IMR-90 (cell line): ENCODE measurements around the gene RAB6D. TPM values are rescaled to one million over a fixed set of nuclear protein-coding genes. Genes with fewer than 3 reads are reported as not detected.
"Not testable (repeated sequence)": the region's sequence is repeated elsewhere in the genome, so short reads cannot be mapped to it uniquely, and the experiment has no call there.

ENCODE experiments used
- ATAC-seq: fragments of 200-7000 bp; cut with Tn5 transposase; 2 replicates; pipeline ENCODE4 v1.9.1; 2020; ENCODE audit warnings: low read depth, mild to moderate bottlenecking, moderate library complexity
- BruUV-seq: library from RNA; stranded (reverse); fragments of 400-500 nt; replicated peaks from 2 replicates; lab custom pipeline; 2021; lab: Mats Ljungman, UMichigan
- CTCF ChIA-PET: fragments of 300-600 bp; formaldehyde crosslinking; extraction: SDS; loops from one replicate; lab custom pipeline; 2021; ENCODE audit warnings: antibody characterized with exemption; lab: Yijun Ruan, JAX
- POLR2A ChIA-PET: fragments of 300-600 bp; sonication (Branson Sonifier 250); formaldehyde crosslinking; loops from one replicate; lab custom pipeline; 2022; ENCODE audit warnings: antibody characterized with exemption; ENCODE audit not compliant: unreplicated experiment; lab: Charles Lee
- DNase-seq: peaks from one replicate; pipeline ENCODE4 v3.0.0; 2013
- H2AFZ ChIP-seq: replicated peaks from 2 replicates; pipeline ENCODE3; 2013; ENCODE audit warnings: low read length, mild to moderate bottlenecking; ENCODE audit not compliant: poor library complexity
- H2AK5ac ChIP-seq: 2 replicates; pipeline ENCODE4 v1.6.1; 2013; ENCODE audit warnings: low read depth, low read length, inconsistent platforms
- H2AK9ac ChIP-seq: replicated peaks from 2 replicates; pipeline ENCODE3; 2013; ENCODE audit warnings: mild to moderate bottlenecking, low read depth, low read length, moderate library complexity; ENCODE audit not compliant: poor library complexity
- H2BK120ac ChIP-seq: 2 replicates; pipeline ENCODE4 v1.6.1; 2013; ENCODE audit warnings: low read depth, low read length, inconsistent platforms
- H2BK15ac ChIP-seq: 3 replicates; pipeline ENCODE4 v1.6.1; 2013; ENCODE audit warnings: low read depth, low read length, inconsistent platforms
- H2BK20ac ChIP-seq: 2 replicates; pipeline ENCODE4 v1.6.1; 2013; ENCODE audit warnings: low read depth, mild to moderate bottlenecking, inconsistent platforms, low read length, moderate library complexity
- H2BK5ac ChIP-seq: 2 replicates; pipeline ENCODE4 v1.6.1; 2013; ENCODE audit warnings: mild to moderate bottlenecking, low read depth, low read length, inconsistent platforms; ENCODE audit not compliant: poor library complexity, severe bottlenecking
- H3K14ac ChIP-seq: replicated peaks from 2 replicates; pipeline ENCODE4 v1.6.1; 2013; ENCODE audit warnings: low read depth, low read length, inconsistent platforms
- H3K18ac ChIP-seq: 2 replicates; pipeline ENCODE4 v1.6.1; 2013; ENCODE audit warnings: low read depth, low read length, control low read depth
- H3K23ac ChIP-seq: 2 replicates; pipeline ENCODE4 v1.6.1; 2013; ENCODE audit warnings: low read depth, low read length, inconsistent platforms
- H3K27ac ChIP-seq: 2 replicates; pipeline ENCODE4 v1.5.1; 2013; ENCODE audit warnings: mild to moderate bottlenecking, control low read depth, low read length; ENCODE audit not compliant: insufficient read depth
- H3K27me3 ChIP-seq: 2 replicates; pipeline ENCODE4 v1.6.1; 2013; ENCODE audit warnings: low read length; ENCODE audit not compliant: control insufficient read depth, insufficient read depth
- H3K36me3 ChIP-seq: 2 replicates; pipeline ENCODE4 v1.6.1; 2013; ENCODE audit warnings: low read length, mixed read lengths; ENCODE audit not compliant: control insufficient read depth, insufficient read depth
- H3K4ac ChIP-seq: 2 replicates; pipeline ENCODE4 v1.6.1; 2013; ENCODE audit warnings: low read depth, low read length, inconsistent platforms
- H3K4me1 ChIP-seq: 2 replicates; pipeline ENCODE4 v1.6.1; 2013; ENCODE audit warnings: low read length, mixed read lengths; ENCODE audit not compliant: control insufficient read depth, insufficient read depth
- H3K4me2 ChIP-seq: 2 replicates; pipeline ENCODE4 v1.6.1; 2013; ENCODE audit warnings: low read depth, mild to moderate bottlenecking, control low read depth, low read length, moderate library complexity
- H3K4me3 ChIP-seq: 2 replicates; pipeline ENCODE4 v1.5.1; 2013; ENCODE audit warnings: low read depth, mild to moderate bottlenecking, control low read depth, low read length, moderate library complexity; ENCODE audit not compliant: insufficient read depth
- H3K56ac ChIP-seq: 2 replicates; pipeline ENCODE4 v1.6.1; 2013; ENCODE audit warnings: low read length, inconsistent platforms; ENCODE audit not compliant: insufficient read depth; ENCODE audit errors: extremely low read depth
- H3K79me1 ChIP-seq, 2 experiments: 2 replicates each; pipeline ENCODE4 v1.6.1; 2013; ENCODE audit warnings: low read length in 2 of 2, inconsistent platforms in 1 of 2, low read depth in 1 of 2
- H3K9ac ChIP-seq: 2 replicates; pipeline ENCODE4 v1.6.1; 2013; ENCODE audit warnings: low read depth, low read length, control low read depth
- H3K9me1 ChIP-seq: 2 replicates; pipeline ENCODE4 v1.6.1; 2013; ENCODE audit warnings: low read length, inconsistent platforms; ENCODE audit not compliant: insufficient read depth
- H3K9me3 ChIP-seq: 2 replicates; pipeline ENCODE4 v1.6.1; 2013; ENCODE audit warnings: low read length; ENCODE audit not compliant: control insufficient read depth, insufficient read depth
- H4K20me1 ChIP-seq: 2 replicates; pipeline ENCODE4 v1.6.1; 2013; ENCODE audit warnings: low read length, inconsistent platforms; ENCODE audit not compliant: insufficient read depth
- H4K5ac ChIP-seq: 2 replicates; pipeline ENCODE4 v1.6.1; 2013; ENCODE audit warnings: mild to moderate bottlenecking, low read depth, low read length, control low read depth
- H4K8ac ChIP-seq, 2 experiments: 2 replicates each; pipeline ENCODE4 v1.6.1; 2013; ENCODE audit warnings: low read depth in 2 of 2, low read length in 2 of 2, control low read depth in 1 of 2, inconsistent platforms in 1 of 2
- H4K91ac ChIP-seq: 2 replicates; pipeline ENCODE4 v1.6.1; 2013; ENCODE audit warnings: low read depth, low read length, inconsistent platforms; ENCODE audit not compliant: insufficient read depth
- WGBS, 2 experiments: methylation state at CpG; one replicate each; pipeline versions ENCODE4 v1.1.5 to v1.1.7; 2013; ENCODE audit warnings: missing lambda C conversion rate in 2 of 2; ENCODE audit not compliant: insufficient read length in 1 of 2; ENCODE audit errors: extremely low coverage in 2 of 2; 5-methylcytosine and 5-hydroxymethylcytosine counted together
- dilution Hi-C: fragments of 300-500 bp; cut with HindIII; formaldehyde crosslinking; loops from one replicate; pipeline ENCODE4 v1.14.3; 2018; ENCODE audit warnings: low sequenced_read_pairs; ENCODE audit not compliant: unreplicated experiment
- in situ Hi-C: fragments of 300-500 bp; cut with MboI; formaldehyde crosslinking; loops from 3 replicates; pipeline ENCODE4 v1.14.3; 2019; ENCODE audit warnings: low sequenced_read_pairs, inconsistent platforms, mixed read lengths
- intact Hi-C: fragments of 100-400 bp; cut with micrococcal nuclease; formaldehyde crosslinking; loops from 2 replicates; pipeline ENCODE4 v1.10.0; 2022
- polyA plus RNA-seq, 3 experiments: library from polyadenylated mRNA; depleted of rRNA; stranded (reverse); fragments of >200 nt; gene quantifications; 2 replicates each; pipeline ENCODE4 v1.2.3, GENCODE V29; 2012; ENCODE audit warnings: low replicate concordance in 1 of 3
- total RNA-seq: library from RNA; depleted of rRNA; stranded (reverse); fragments of >200 nt; gene quantifications from 2 replicates; pipeline ENCODE4 v1.2.3, GENCODE V29; 2012

RAB6D gene
- total and polyA plus RNA-seq, 2 of the 4 experiments (the other 2 are of a cell fraction) = not detected

GRCh38 chr2:131331000-131331399, 33.0 kb downstream of the RAB6D start:
- DNase-seq, H3K9ac ChIP-seq, H2AK9ac ChIP-seq, BruUV-seq, dilution Hi-C loops, H4K20me1 ChIP-seq, H3K14ac ChIP-seq, H2AK5ac ChIP-seq, H3K27ac ChIP-seq, H3K18ac ChIP-seq, H3K4ac ChIP-seq, H3K23ac ChIP-seq, H2BK15ac ChIP-seq, H2BK5ac ChIP-seq, H3K27me3 ChIP-seq, H2BK120ac ChIP-seq, H3K79me1 ChIP-seq, CTCF ChIA-PET, H3K56ac ChIP-seq, POLR2A ChIA-PET, H4K91ac ChIP-seq, H2AFZ ChIP-seq, H4K5ac ChIP-seq, H3K4me1 ChIP-seq, H4K8ac ChIP-seq, H3K9me1 ChIP-seq, H3K9me3 ChIP-seq, H3K36me3 ChIP-seq, H3K4me3 ChIP-seq, H3K4me2 ChIP-seq, H2BK20ac ChIP-seq: not testable (repeated sequence)
- 8% methylated on average over 11 of the region's 43 CpGs; no CpG with 5 or more reads in 1 of the 2 experiments for WGBS, 2 experiments
- ATAC-seq = peak; percentile 37; the same call in 1 of the 2 replicates
- intact Hi-C loops = loop anchor here (10.0 kb wide), 1 partner anchor 536 kb away; no protein-coding TSS in a partner anchor
- in situ Hi-C loops = loop anchor here (25.0 kb wide), 1 partner anchor 169 kb away; no protein-coding TSS in a partner anchor
